Retinal pigment epithelial cell (primary cell): ENCODE data around the gene BDKRB2.

Experiments
- DNase-seq: peaks from one replicate; pipeline ENCODE4 v3.0.0-alpha.2; 2010; ENCODE audit warnings: low read depth
- H3K4me3 ChIP-seq: 2 replicates; pipeline ENCODE4 v1.5.1; 2011; ENCODE audit warnings: mild to moderate bottlenecking, low read length, control low read depth, moderate library complexity
- CTCF ChIP-seq: conservative IDR thresholded peaks from 2 replicates; pipeline ENCODE4 v1.5.1; 2011; ENCODE audit warnings: low read depth, low read length, control low read depth, inconsistent platforms

BDKRB2 gene

GRCh38 chr14:96161636-96162035, 43.0 kb upstream of the BDKRB2 start:
- no peak for TF ChIP-seq CTCF
- no peak overlapping the region for H3K4me3 ChIP-seq
- no peak for DNase-seq

GRCh38 chr14:96162265-96162664, 42.4 kb upstream of the BDKRB2 start:
- no peak overlapping the region for H3K4me3 ChIP-seq
- no peak for TF ChIP-seq CTCF
- DNase-seq, result no peak

GRCh38 chr14:96162741-96163140, 41.9 kb upstream of the BDKRB2 start:
- H3K4me3 ChIP-seq, result no peak overlapping the region
- no peak for DNase-seq
- no peak for TF ChIP-seq CTCF

GRCh38 chr14:96164861-96165490, 39.7 kb upstream of the BDKRB2 start:
- DNase-seq, result no peak
- no peak overlapping the region for H3K4me3 ChIP-seq
- no peak for TF ChIP-seq CTCF

- H3K4me3 ChIP-seq, result no peak overlapping the region
- no peak for DNase-seq
- no peak for TF ChIP-seq CTCF
These were observed 38.9 kb upstream of the BDKRB2 start for GRCh38 chr14:96165493-96166436.

- DNase-seq, result no peak
- TF ChIP-seq CTCF, result no peak
- H3K4me3 ChIP-seq, result no peak overlapping the region
These were observed 38.0 kb upstream of the BDKRB2 start for GRCh38 chr14:96166461-96167223.
